ENCODE measurements around the gene SKIC2. TPM values are rescaled to one million over a fixed set of nuclear protein-coding genes. Genes with fewer than 3 reads are reported as not detected.
"Not testable (repeated sequence)": the region's sequence is repeated elsewhere in the genome, so short reads cannot be mapped to it uniquely, and the experiment has no call there.

SKIC2 gene
- polyA plus RNA-seq, 3 donors, result 28.7 to 62.6 (median 59.6) TPM

DNA sequence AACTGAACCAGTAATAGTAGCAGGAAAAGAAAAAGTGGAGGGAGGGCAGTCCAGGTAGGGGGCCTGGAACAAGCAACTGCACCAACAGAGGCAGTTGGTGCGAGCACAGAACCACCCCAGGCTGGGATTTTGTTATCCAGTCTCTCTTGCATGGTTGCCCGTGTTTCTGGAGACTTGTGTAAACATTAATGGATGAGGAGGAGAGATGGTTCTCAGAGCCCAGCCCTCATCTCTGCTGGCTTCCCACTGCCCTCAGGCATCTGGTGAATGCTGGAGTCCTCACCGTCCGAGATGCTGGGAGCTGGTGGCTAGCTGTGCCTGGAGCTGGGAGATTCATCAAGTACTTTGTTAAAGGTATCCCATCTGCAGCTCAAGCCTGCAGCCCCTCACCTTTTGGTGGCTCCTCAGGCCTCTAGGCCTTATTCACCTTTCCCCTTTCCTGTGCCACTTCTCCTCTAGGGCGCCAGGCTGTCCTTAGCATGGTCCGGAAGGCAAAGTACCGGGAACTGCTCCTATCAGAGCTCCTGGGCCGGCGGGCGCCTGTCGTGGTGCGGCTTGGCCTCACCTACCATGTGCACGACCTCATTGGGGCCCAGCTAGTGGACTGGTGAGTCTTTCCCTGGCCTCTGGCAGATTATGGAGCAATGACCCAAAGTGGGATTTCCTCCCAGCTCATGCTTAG, 21.4 kb downstream of the SKIC2 start:
- 87 to 93% (median 90%) methylated on average over 12 to 13 of the region's 13 CpGs for WGBS, 3 donors
- H3K27ac ChIP-seq (ENCODE audit: low read depth, low read length), result not testable (repeated sequence)

DNA sequence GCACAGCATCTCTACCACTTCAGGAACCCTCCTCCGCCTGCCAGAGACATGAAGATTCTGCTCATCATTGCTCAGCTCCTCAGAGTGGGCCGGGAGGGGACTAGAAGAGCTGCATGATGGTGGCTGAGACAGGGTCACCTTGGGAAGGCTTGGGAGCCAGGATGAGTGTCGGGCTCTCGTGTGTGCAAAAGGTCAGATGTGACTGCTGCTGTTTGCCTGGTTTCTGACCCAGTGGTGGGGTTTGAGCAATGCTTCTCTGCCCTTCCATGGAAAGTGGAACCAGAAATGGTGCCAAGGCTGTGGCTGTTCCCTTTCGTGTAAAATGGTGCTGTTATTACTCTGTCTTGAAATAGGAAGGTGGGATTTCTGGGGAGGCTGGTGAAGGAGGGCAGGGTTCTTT, 22.0 kb downstream of the SKIC2 start:
- no CpG with 5 or more reads among the region's 5 CpGs for WGBS, 3 donors
- not testable (repeated sequence) for H3K27ac ChIP-seq (ENCODE audit: low read depth, low read length)

DNA sequence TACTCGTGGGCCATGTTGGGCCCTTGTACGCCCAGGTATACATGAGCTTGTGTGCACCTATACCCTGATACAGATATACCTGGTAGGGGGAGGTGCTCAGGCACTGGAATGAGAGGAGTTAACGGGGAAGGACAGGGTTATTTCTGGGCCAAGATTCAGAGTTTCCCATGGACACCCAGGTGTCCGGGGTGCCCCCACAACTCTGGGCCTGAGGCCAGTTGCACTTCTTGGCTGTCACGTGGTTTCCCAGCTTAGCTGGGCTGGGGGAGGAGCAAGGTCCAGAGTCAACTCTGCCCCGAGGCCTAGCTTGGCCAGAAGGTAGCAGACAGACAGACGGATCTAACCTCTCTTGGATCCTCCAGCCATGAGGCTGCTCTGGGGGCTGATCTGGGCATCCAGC, 22.8 kb downstream of the SKIC2 start, which contains the start of gene C4A:
C4A (plus strand) TSS at position 314 of the 400 bp plus-strand sequence; CDS start at position 365, 51 bp downstream.
- no CpG with 5 or more reads among the region's 7 CpGs for WGBS, 3 donors
- H3K27ac ChIP-seq (ENCODE audit: low read depth, low read length), result not testable (repeated sequence)

DNA sequence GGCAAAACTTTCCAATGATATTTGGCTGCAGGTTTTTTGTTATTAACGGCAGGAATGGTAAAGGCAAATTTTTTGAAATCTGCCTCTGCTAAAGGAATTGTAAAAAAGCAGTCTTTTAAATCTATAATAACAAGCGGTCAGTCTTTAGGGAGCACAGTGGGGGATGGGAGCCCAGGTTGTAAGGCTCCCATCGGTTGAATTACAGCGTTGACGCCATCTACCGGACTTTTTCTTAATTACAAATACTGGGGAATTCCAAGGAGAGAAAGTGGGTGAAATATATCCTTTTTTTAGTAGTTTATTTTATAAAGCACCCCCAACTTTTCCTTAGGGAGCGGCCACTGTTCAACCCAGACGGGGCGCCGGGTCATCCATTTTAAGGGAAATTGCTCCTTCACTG, 30.4 kb downstream of the SKIC2 start:
- WGBS, 3 donors, result no CpG with 5 or more reads among the region's 10 CpGs
- not testable (repeated sequence) for H3K27ac ChIP-seq (ENCODE audit: low read depth, low read length)

DNA sequence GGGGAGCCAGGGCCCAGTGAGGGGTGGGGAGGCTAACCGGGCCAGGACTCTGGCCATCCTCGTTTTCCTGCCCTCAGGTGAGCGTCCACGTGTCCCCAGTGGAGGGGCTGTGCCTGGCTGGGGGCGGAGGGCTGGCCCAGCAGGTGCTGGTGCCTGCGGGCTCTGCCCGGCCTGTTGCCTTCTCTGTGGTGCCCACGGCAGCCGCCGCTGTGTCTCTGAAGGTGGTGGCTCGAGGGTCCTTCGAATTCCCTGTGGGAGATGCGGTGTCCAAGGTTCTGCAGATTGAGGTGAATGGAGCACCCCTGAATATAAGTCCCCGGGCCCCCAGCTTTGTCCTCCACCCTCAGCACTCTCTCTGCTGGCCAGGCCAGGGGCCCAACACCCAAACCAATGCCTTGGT, 35.4 kb downstream of the SKIC2 start:
- 92 to 100% (median 96%) methylated on average over 6 to 8 of the region's 14 CpGs for WGBS, 3 donors
- H3K27ac ChIP-seq (ENCODE audit: low read depth, low read length), result not testable (repeated sequence)

DNA sequence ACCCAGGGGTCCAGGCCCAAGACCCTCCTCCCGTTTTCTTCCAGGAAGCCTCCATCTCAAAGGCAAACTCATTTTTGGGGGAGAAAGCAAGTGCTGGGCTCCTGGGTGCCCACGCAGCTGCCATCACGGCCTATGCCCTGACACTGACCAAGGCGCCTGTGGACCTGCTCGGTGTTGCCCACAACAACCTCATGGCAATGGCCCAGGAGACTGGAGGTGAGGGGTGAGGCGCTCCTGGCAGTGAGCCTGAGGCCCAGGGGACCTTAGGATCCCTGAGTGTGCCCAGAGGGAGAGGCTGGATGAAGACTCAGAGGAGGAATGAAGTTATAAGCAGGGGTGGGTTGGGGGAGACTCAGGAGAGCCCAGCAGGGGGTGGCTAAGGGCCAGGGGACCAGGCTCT, 37.4 kb downstream of the SKIC2 start:
- 85 to 97% (median 88%) methylated on average over 5 to 6 of the region's 6 CpGs for WGBS, 3 donors
- not testable (repeated sequence) for H3K27ac ChIP-seq (ENCODE audit: low read depth, low read length)

DNA sequence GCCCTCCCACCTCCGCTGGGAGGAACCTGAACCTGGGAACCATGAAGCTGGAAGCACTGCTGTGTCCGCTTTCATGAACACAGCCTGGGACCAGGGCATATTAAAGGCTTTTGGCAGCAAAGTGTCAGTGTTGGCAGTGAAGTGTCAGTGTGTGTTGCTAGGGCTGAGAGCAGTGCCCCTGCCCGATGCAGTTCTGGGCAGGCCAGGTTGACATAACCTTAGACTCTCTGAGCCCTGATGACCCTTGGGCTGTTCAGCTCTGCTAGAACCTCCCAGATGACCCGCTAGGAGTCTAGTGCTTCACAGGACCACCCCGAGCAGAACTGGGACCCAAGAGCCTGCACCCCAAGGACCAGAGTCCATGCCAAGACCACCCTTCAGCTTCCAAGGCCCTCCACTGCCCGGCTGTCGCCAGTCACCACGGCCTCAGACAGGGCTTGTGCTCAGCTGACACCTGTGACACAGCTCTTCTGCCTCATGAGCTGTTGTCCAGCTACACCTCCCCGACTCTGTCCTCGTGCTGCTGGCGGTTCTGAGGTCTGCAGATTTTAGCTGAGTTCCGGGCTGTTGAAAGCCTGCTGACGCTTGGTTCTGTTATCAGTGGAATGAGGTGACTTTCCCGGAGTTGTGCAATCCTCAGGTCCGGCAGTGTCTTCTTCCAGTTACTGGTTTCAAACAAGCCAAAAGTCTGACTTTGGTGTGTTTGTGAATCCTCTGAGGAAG, 43.7 kb downstream of the SKIC2 start:
- no CpG with 5 or more reads among the region's 15 CpGs for WGBS, 3 donors
- not testable (repeated sequence) for H3K27ac ChIP-seq (ENCODE audit: low read depth, low read length)

DNA sequence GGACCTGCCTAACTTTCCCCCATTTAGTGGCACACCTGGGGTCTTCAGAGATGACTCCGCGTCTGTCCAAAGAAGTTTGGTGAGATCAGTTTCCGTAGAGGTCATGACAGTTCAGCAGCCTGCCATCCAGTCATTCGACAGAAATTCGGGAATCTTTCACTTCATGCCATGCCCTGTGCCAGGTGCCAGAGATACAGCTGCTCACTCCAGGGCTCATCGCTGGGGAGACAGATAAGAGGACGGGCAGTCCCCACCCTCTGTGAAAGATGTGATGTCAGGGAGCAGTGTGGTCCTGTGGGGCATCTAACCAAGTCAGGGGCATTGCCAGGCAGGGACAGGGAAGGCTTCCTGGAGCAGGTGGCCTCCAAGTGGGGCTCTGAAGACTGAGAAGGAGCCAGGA, 44.3 kb downstream of the SKIC2 start:
- no CpG with 5 or more reads among the region's 7 CpGs for WGBS, 3 donors
- H3K27ac ChIP-seq (ENCODE audit: low read depth, low read length), result not testable (repeated sequence)

DNA sequence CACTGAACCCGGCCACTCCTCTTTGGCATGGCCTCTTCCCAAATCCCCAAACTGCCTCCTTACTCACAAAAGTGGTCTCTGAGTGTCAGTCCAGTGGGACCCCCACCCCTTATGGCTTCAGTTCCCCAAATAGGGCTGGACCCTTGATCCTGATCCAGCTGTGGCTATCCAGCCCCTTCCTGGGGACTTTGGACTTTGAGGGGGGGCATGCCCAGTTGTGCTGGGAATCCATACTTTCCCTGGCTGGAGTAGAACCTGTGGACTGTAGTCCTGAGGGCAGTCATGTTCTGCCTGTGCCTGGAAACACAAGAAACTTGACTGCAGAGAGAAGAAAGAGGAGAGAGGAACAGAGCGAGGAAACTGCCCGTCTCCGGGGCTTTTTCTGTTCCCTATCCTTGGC, 45.4 kb downstream of the SKIC2 start:
- WGBS, 3 donors, result 71 to 84% (median 72%) methylated on average over 3 to 4 of the region's 4 CpGs
- H3K27ac ChIP-seq (ENCODE audit: low read depth, low read length), result not testable (repeated sequence)

DNA sequence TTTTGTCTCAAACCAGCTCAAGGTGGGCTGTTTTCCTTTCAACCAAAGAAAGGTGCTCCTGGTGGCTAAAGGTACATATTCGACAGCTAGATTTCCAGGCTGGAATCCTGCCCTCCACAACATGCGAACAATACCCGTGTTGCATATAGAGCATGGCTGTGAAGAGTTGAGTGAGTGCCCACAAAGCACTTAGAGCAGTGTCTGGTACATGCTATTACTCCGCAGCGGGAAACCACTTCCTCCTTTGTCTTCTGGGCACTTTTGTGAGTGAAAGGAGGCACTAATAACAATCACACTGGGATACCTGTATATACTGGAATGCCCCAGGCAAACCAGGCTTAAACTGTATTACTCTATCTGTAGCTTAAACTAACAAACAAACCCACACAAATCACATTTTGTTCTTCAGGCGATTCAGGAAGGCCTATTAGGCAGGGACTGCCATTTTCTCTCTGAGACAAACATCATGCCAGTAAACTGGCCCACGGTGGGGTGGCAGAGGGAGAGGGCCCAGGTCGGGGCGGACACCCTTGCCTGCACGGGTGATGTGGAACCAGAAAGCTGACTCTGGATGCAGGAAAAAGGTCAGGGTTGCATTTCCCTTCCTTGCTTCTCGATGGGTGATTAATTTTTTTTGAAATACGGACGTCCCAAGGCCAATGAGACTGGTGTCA, 46.0 kb downstream of the SKIC2 start:
- not testable (repeated sequence) for H3K27ac ChIP-seq (ENCODE audit: low read depth, low read length)
- 63 to 72% (median 72%) methylated on average over 9 of the region's 13 CpGs for WGBS, 3 donors

DNA sequence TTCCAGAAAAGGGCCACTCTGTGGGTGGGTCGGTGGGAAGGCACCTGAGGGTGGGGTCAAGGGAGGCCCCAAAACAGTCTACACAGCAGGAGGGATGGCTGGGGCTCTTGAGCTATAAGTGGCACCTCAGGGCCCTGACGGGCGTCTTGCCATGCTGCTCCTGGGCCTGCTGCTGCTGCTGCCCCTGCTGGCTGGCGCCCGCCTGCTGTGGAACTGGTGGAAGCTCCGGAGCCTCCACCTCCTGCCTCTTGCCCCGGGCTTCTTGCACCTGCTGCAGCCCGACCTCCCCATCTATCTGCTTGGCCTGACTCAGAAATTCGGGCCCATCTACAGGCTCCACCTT, 46.5 kb downstream of the SKIC2 start:
- H3K27ac ChIP-seq (ENCODE audit: low read depth, low read length), result not testable (repeated sequence)

DNA sequence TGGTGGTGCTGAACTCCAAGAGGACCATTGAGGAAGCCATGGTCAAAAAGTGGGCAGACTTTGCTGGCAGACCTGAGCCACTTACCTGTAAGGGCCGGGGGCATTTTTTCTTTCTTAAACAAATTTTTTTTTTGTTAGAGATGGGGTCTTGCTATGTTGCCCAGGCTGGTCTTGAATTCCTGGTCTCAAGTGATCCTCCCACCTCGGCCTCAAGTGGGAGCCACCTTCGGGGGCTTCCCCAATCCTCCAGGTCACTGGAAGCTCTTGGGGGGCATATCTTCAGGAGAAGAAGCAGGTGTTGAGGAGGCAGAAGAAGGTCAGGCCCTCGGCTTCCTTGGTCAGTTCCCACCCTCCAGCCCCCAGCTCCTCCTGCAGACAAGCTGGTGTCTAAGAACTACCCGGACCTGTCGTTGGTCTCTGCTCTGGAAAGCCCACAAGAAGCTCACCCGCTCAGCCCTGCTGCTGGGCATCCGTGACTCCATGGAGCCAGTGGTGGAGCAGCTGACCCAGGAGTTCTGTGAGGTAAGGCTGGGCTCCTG, 47.1 kb downstream of the SKIC2 start:
- WGBS, 3 donors, result 73 to 81% (median 73%) methylated on average over 8 of the region's 8 CpGs
- H3K27ac ChIP-seq (ENCODE audit: low read depth, low read length), result not testable (repeated sequence)

More for the DNA sequence above, 46.5 kb downstream of the SKIC2 start:
- WGBS, 3 donors, result 54 to 86% (median 82%) methylated on average over 1 to 8 of the region's 9 CpGs

DNA sequence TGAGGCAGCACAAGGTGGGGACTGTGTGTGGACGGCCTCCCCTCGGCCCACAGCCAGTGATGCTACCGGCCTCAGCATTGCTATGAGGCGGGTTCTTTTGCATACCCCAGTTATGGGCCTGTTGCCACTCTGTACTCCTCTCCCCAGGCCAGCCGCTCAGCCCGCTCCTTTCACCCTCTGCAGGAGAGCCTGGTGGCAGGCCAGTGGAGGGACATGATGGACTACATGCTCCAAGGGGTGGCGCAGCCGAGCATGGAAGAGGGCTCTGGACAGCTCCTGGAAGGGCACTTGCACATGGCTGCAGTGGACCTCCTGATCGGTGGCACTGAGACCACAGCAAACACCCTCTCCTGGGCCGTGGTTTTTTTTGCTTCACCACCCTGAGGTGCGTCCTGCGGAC, 48.1 kb downstream of the SKIC2 start:
- WGBS, 3 donors, result 72 to 78% (median 74%) methylated on average over 8 to 12 of the region's 12 CpGs
- not testable (repeated sequence) for H3K27ac ChIP-seq (ENCODE audit: low read depth, low read length)

DNA sequence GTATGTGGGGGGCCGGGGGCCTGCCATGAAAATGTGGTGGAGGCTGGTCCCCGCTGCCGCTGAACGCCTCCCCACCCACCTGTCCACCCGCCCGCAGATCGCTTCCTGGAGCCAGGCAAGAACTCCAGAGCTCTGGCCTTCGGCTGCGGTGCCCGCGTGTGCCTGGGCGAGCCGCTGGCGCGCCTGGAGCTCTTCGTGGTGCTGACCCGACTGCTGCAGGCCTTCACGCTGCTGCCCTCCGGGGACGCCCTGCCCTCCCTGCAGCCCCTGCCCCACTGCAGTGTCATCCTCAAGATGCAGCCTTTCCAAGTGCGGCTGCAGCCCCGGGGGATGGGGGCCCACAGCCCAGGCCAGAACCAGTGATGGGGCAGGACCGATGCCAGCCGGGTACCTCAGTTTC, 49.1 kb downstream of the SKIC2 start:
- WGBS, 3 donors, result no CpG with 5 or more reads among the region's 24 CpGs
- not testable (repeated sequence) for H3K27ac ChIP-seq (ENCODE audit: low read depth, low read length)

DNA sequence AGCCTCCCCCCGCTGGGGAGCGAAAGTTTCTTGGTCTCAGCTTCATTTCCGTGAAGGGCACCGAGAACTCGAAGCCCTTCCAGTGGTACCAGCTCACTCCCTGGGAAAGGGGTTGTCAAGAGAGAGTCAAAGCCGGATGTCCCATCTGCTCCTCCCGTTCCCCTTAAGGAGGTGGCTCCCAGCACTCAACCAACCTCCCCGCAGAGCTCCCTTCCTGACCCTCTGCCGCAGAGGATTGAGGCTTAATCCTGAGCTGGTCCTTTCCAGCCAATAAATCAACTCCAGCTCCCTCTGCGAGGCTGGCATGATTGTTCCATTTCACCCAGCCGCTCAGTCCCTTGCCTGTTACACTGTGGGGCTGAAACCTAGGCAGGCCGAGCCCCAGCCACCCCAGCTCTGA, 49.6 kb downstream of the SKIC2 start:
- WGBS, 3 donors, result 34 to 62% (median 45%) methylated on average over 5 to 7 of the region's 12 CpGs
- not testable (repeated sequence) for H3K27ac ChIP-seq (ENCODE audit: low read depth, low read length)

DNA sequence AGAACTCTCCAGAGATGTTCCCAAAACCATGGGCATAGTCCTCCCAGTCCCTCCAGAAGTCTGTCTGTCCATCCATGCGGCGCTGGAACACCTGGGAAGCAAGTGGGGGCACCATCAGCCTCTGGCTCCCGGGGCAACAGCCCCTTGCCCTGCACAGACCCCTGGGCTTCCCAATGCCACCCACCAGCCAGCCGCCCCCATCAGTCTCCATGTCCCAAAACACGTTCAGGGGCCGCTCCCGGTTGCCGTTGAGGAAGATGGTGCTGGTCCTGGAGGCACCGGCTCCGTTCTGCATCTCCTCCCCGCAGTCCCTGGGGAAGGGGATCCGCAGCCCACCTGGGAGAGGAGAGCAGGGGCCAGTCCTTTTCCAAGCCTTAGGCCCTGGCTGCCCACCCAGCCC, 50.6 kb downstream of the SKIC2 start:
- WGBS, 3 donors, result 64 to 77% (median 66%) methylated on average over 4 to 11 of the region's 12 CpGs
- H3K27ac ChIP-seq (ENCODE audit: low read depth, low read length), result not testable (repeated sequence)

DNA sequence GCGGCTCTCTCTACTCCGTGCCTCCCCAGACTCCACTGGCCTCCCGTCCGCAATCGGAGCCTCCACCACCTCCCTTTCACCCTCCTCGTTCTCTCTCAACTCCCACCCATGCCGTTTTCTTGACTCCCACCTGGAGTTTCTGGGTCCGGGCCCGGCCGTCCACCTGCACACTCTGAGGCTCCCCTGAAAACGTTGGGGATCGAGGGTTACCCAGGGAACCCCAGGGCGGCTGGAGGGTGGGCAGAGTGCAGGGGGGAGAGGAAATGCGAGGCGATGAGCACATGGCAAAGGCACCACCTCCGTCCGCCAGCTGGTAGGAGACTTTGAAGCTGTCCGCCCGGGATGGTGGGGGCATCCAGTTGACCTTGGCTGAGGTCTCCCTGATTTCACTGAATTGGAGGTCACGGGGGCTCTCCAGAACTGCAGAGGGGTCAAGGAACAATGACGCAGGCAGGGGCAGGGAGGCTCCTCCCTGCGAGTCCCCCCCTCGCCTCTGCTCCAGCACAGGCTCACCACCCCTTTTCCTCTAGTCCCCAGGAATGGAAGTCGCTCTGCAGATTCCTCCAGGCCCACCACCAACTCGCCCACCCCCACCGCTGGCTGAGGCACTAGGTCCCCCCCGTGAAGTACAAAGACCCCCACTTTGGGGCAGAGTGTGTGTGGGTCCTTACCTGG, 52.0 kb downstream of the SKIC2 start:
- WGBS, 3 donors, result 64 to 78% (median 69%) methylated on average over 12 to 15 of the region's 27 CpGs

DNA sequence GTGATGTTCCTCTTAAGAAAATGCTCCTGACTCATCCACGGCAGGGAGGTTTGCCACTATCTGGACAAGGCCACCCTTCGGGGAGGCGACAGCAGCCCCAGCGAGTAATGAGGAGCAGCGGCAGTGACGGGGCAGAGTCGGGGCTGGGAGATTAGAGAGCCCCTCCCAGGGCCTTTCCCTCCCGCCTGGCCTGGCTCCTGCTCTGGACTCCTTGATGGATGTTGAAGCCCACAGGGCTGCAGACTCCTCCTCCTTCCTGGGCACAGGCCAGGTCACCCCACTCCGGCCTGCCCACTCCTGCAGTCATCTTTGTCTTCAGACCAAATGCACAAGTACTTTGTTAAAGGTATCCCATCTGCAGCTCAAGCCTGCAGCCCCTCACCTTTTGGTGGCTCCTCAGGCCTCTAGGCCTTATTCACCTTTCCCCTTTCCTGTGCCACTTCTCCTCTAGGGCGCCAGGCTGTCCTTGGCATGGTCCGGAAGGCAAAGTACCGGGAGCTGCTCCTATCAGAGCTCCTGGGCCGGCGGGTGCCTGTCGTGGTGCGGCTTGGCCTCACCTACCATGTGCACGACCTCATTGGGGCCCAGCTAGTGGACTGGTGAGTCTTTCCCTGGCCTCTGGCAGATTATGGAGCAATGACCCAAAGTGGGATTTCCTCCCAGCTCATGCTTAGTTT, 54.1 kb downstream of the SKIC2 start:
- 74 to 81% (median 74%) methylated on average over 14 to 16 of the region's 17 CpGs for WGBS, 3 donors
- H3K27ac ChIP-seq (ENCODE audit: low read depth, low read length), result not testable (repeated sequence)

More for the DNA sequence above, 52.0 kb downstream of the SKIC2 start:
- H3K27ac ChIP-seq (ENCODE audit: low read depth, low read length), result not testable (repeated sequence)
